ENCODE measurements around the gene GRIK4. TPM values are rescaled to one million over a fixed set of nuclear protein-coding genes. Genes with fewer than 3 reads are reported as not detected.

Gene GRIK4
- total RNA-seq, 1 donor from 2014 or later: 0.11 TPM

GRCh38 chr11:120642196-120642894, 130.8 kb downstream of the GRIK4 start:
- DNase-seq (no peak), ATAC-seq (ENCODE audit: poor library complexity) (no peak)
- intact Hi-C loops (cut with DNase I): no loop called here

- intact Hi-C loops (cut with DNase I): no loop called here
- DNase-seq (no peak), ATAC-seq (ENCODE audit: poor library complexity) (no peak)
Measured at GRCh38 chr11:120643284-120643683, 131.7 kb downstream of the GRIK4 start.

- DNase-seq (no peak), ATAC-seq (ENCODE audit: poor library complexity) (no peak)
- intact Hi-C loops (cut with DNase I): no loop called here
Measured at GRCh38 chr11:120645639-120646038, 134.1 kb downstream of the GRIK4 start.

- DNase-seq: no peak
- intact Hi-C loops (cut with DNase I): no loop called here
- ATAC-seq (ENCODE audit: poor library complexity): no peak
Measured at GRCh38 chr11:120646206-120646605, 134.7 kb downstream of the GRIK4 start.

- DNase-seq (no peak), ATAC-seq (ENCODE audit: poor library complexity) (no peak)
- intact Hi-C loops (cut with DNase I): no loop called here
Measured at GRCh38 chr11:120647681-120648080, 136.1 kb downstream of the GRIK4 start.

- ATAC-seq (ENCODE audit: poor library complexity): no peak
- intact Hi-C loops (cut with DNase I): no loop called here
- no peak for DNase-seq
Measured at GRCh38 chr11:120648771-120649170, 137.2 kb downstream of the GRIK4 start.

- ATAC-seq (ENCODE audit: poor library complexity) (no peak), DNase-seq (no peak)
- intact Hi-C loops (cut with DNase I): no loop called here
Measured at GRCh38 chr11:120649316-120649715, 137.8 kb downstream of the GRIK4 start.

- intact Hi-C loops (cut with DNase I): no loop called here
- no peak for DNase-seq
- ATAC-seq (ENCODE audit: poor library complexity): no peak
Measured at GRCh38 chr11:120651396-120651795, 139.8 kb downstream of the GRIK4 start.

GRCh38 chr11:120651836-120652235, 140.3 kb downstream of the GRIK4 start:
- intact Hi-C loops (cut with DNase I): no loop called here
- ATAC-seq (ENCODE audit: poor library complexity): no peak
- DNase-seq: no peak

- DNase-seq (no peak), ATAC-seq (ENCODE audit: poor library complexity) (no peak)
- intact Hi-C loops (cut with DNase I): no loop called here
Measured at GRCh38 chr11:120652705-120653335, 141.3 kb downstream of the GRIK4 start.

- intact Hi-C loops (cut with DNase I): no loop called here
- DNase-seq: no peak
- ATAC-seq (ENCODE audit: poor library complexity): no peak
Measured at GRCh38 chr11:120655589-120655988, 144.0 kb downstream of the GRIK4 start.

- DNase-seq (no peak), ATAC-seq (ENCODE audit: poor library complexity) (no peak)
- intact Hi-C loops (cut with DNase I): no loop called here
Measured at GRCh38 chr11:120657306-120658070, 145.9 kb downstream of the GRIK4 start.

- ATAC-seq (ENCODE audit: poor library complexity) (no peak), DNase-seq (no peak)
- intact Hi-C loops (cut with DNase I): no loop called here
Measured at GRCh38 chr11:120658071-120658423, 146.5 kb downstream of the GRIK4 start.

GRCh38 chr11:120659076-120659475, 147.5 kb downstream of the GRIK4 start:
- DNase-seq (no peak), ATAC-seq (ENCODE audit: poor library complexity) (no peak)
- intact Hi-C loops (cut with DNase I): no loop called here

GRCh38 chr11:120660024-120660565, 148.5 kb downstream of the GRIK4 start:
- ATAC-seq (ENCODE audit: poor library complexity): no peak
- DNase-seq: no peak
- intact Hi-C loops (cut with DNase I): no loop called here

GRCh38 chr11:120662071-120662676, 150.6 kb downstream of the GRIK4 start:
- DNase-seq: no peak
- no peak for ATAC-seq (ENCODE audit: poor library complexity)
- intact Hi-C loops (cut with DNase I): no loop called here

GRCh38 chr11:120663142-120663541, 151.6 kb downstream of the GRIK4 start:
- DNase-seq: no peak
- ATAC-seq (ENCODE audit: poor library complexity): no peak
- intact Hi-C loops (cut with DNase I): no loop called here

GRCh38 chr11:120666121-120666639, 154.6 kb downstream of the GRIK4 start:
- ATAC-seq (ENCODE audit: poor library complexity) (no peak), DNase-seq (no peak)
- intact Hi-C loops (cut with DNase I): no loop called here

GRCh38 chr11:120667281-120667680, 155.7 kb downstream of the GRIK4 start:
- ATAC-seq (ENCODE audit: poor library complexity) (no peak), DNase-seq (no peak)
- intact Hi-C loops (cut with DNase I): no loop called here
